Measurements from ENCODE around the gene MGAT4A. TPM values are rescaled to one million over a fixed set of nuclear protein-coding genes. Genes with fewer than 3 reads are reported as not detected.

Gene MGAT4A
- total and polyA plus RNA-seq, 9 of the 15 experiments (the other 6 are each of a cell fraction or from before 2014, with no cell fraction given) = 0.03 to 0.53 (median 0.18) TPM; not detected in 2

DNA sequence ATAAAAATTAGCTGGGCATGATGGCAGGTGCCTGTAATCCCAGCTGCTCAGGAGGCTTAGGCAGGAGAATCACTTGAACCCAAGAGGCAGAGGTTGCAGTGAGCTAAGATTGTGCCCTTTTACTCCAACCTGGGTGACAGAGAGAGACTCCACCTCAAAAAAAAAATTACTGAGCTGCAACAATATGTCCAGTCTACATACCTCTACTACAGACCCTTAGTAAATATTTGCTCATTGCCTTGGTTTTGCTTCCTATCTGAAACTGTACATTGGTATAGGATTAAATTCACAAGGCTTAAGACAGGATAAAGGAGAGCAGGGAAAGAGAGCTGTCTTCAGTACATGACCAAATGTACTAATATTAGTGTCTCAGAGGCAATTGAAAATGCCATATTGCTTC is 8.1 kb upstream of the MGAT4A start:
- Histone ChIP-seq H3K27ac (ENCODE audit: extremely low read depth, low read depth, low read length) (no peak overlapping the region), H3K36me3 (ENCODE audit: control insufficient read depth, insufficient read depth, low read length) (no peaks in the 10 kb centered on the region), H3K4me1 (replicated peaks in 1 of 2; ENCODE audit: control insufficient read depth in 2 of 2, insufficient read depth in 2 of 2, low read length in 2 of 2) (no peaks in the 10 kb centered on the region; a peak in 1 of 5 replicates), H3K27me3 (ENCODE audit: control insufficient read depth in 2 of 2, insufficient read depth in 2 of 2, low read length in 2 of 2) (peaks cover 5 to 18% of the 10 kb centered on the region in 2 experiments; a peak in 4 of 5 replicates), H3K9ac (ENCODE audit: insufficient read depth in 1 of 2, low read depth in 2 of 2, low read length in 2 of 2) (no peak overlapping the region), H4K20me1 (replicated peaks; ENCODE audit: control insufficient read depth, insufficient read depth, low read length) (no peaks in the 10 kb centered on the region), H3K4me2 (ENCODE audit: insufficient read depth, low read length) (no peak overlapping the region), H3K9me1 (ENCODE audit: control insufficient read depth, insufficient read depth, low read length) (no peaks in the 10 kb centered on the region), H3K79me2 (ENCODE audit: control insufficient read depth, insufficient read depth, low read length) (no peaks in the 10 kb centered on the region), H3K4me3 (no peak overlapping the region), H2AFZ (ENCODE audit: low read depth, low read length) (no peak overlapping the region), H3K9me3 (replicated peaks; ENCODE audit: control insufficient read depth, insufficient read depth, low read depth, low read length) (no peaks in the 10 kb centered on the region)
- intact Hi-C loops (cut with micrococcal nuclease) (no loop called here), in situ Hi-C loops (cut with MboI) (no loop called here)
- ATAC-seq (no peak), FAIRE-seq (no peak), DNase-seq (ENCODE audit: extremely low read depth in 1 of 4, low spot score in 3 of 4) (no peak)
- CTCF ChIA-PET (ENCODE audit: low intra/inter-chr PET ratio) = no interaction called here
- POLR2A ChIA-PET = no interaction called here
- BruUV-seq (replicated peaks) = no TSS peak
- TF ChIP-seq ZNF586 (CRISPR knock-in tag; conservative IDR thresholded peaks at IDR 0.05) = no peak
- TF ChIP-seq HDAC2 (IDR thresholded peaks at IDR 0.05) = no peak
- TF ChIP-seq CHD2 (IDR thresholded peaks at IDR 0.05; ENCODE audit: low read depth, low read length) = no peak
- TF ChIP-seq, protein P1, sequence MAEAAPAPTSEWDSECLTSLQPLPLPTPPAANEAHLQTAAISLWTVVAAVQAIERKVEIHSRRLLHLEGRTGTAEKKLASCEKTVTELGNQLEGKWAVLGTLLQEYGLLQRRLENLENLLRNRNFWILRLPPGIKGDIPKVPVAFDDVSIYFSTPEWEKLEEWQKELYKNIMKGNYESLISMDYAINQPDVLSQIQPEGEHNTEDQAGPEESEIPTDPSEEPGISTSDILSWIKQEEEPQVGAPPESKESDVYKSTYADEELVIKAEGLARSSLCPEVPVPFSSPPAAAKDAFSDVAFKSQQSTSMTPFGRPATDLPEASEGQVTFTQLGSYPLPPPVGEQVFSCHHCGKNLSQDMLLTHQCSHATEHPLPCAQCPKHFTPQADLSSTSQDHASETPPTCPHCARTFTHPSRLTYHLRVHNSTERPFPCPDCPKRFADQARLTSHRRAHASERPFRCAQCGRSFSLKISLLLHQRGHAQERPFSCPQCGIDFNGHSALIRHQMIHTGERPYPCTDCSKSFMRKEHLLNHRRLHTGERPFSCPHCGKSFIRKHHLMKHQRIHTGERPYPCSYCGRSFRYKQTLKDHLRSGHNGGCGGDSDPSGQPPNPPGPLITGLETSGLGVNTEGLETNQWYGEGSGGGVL (CRISPR knock-in tag; IDR thresholded peaks at IDR 0.05) = no peak
- TF ChIP-seq, protein P2, sequence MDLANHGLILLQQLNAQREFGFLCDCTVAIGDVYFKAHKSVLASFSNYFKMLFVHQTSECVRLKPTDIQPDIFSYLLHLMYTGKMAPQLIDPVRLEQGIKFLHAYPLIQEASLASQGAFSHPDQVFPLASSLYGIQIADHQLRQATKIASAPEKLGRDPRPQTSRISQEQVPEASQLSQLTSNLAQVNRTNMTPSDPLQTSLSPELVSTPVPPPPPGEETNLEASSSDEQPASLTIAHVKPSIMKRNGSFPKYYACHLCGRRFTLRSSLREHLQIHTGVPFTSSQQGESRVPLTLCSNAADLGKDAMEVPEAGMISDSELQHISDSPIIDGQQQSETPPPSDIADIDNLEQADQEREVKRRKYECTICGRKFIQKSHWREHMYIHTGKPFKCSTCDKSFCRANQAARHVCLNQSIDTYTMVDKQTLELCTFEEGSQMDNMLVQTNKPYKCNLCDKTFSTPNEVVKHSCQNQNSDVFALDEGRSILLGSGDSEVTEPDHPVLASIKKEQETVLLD (IDR thresholded peaks at IDR 0.05) = no peak
- TF ChIP-seq, protein P3, sequence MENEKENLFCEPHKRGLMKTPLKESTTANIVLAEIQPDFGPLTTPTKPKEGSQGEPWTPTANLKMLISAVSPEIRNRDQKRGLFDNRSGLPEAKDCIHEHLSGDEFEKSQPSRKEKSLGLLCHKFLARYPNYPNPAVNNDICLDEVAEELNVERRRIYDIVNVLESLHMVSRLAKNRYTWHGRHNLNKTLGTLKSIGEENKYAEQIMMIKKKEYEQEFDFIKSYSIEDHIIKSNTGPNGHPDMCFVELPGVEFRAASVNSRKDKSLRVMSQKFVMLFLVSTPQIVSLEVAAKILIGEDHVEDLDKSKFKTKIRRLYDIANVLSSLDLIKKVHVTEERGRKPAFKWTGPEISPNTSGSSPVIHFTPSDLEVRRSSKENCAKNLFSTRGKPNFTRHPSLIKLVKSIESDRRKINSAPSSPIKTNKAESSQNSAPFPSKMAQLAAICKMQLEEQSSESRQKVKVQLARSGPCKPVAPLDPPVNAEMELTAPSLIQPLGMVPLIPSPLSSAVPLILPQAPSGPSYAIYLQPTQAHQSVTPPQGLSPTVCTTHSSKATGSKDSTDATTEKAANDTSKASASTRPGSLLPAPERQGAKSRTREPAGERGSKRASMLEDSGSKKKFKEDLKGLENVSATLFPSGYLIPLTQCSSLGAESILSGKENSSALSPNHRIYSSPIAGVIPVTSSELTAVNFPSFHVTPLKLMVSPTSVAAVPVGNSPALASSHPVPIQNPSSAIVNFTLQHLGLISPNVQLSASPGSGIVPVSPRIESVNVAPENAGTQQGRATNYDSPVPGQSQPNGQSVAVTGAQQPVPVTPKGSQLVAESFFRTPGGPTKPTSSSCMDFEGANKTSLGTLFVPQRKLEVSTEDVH (IDR thresholded peaks at IDR 0.05; ENCODE audit: low read depth, partially characterized antibody) = no peak
- TF ChIP-seq ZNF175 (CRISPR knock-in tag; IDR thresholded peaks at IDR 0.05; ENCODE audit: low read depth) = no peak

Measured in K562 (cell line).